GM23338 (cell line): ENCODE measurements around the gene RNF19B. TPM values are rescaled to one million over a fixed set of nuclear protein-coding genes. Genes with fewer than 3 reads are reported as not detected.

ENCODE experiments used
- ATAC-seq: fragments of 200-7000 bp; cut with Tn5 transposase; 3 replicates; pipeline ENCODE4 v1.9.1; 2020
- DNase-seq: peaks from one replicate; pipeline ENCODE4 v3.0.0-alpha.2; 2015; ENCODE audit warnings: low spot score
- H2AFZ ChIP-seq: fragments of 200-600 bp; sonication (generic); 2 replicates; pipeline ENCODE4 v1.8.0; 2016; ENCODE audit warnings: antibody characterized with exemption, mild to moderate bottlenecking, moderate library complexity
- H3F3A ChIP-seq: fragments of 200-600 bp; sonication (generic); replicated peaks from 2 replicates; pipeline ENCODE4 v1.8.0; 2017; ENCODE audit warnings: antibody characterized with exemption, mixed run types, low read depth
- H3K27ac ChIP-seq: fragments of 200-600 bp; sonication (generic); 2 replicates; pipeline ENCODE4 v1.6.1; 2016; ENCODE audit warnings: low read depth
- H3K27me3 ChIP-seq: fragments of 200-600 bp; sonication (generic); 2 replicates; pipeline ENCODE4 v1.8.0; 2016; ENCODE audit warnings: mild to moderate bottlenecking, mixed run types, moderate library complexity; ENCODE audit not compliant: insufficient read depth
- H3K36me3 ChIP-seq: fragments of 200-600 bp; sonication (generic); 2 replicates; pipeline ENCODE4 v1.8.0; 2016; ENCODE audit warnings: mild to moderate bottlenecking; ENCODE audit not compliant: insufficient read depth
- H3K4me1 ChIP-seq: fragments of 200-600 bp; sonication (generic); 2 replicates; pipeline ENCODE4 v1.8.0; 2016; ENCODE audit warnings: mild to moderate bottlenecking, moderate library complexity; ENCODE audit not compliant: insufficient read depth
- H3K4me2 ChIP-seq: fragments of 200-600 bp; sonication (generic); 2 replicates; pipeline ENCODE4 v1.7.1; 2017; ENCODE audit warnings: mixed run types
- H3K4me3 ChIP-seq: fragments of 200-600 bp; sonication (generic); 2 replicates; pipeline ENCODE4 v1.6.1; 2016; ENCODE audit warnings: mixed run types
- H3K79me2 ChIP-seq: fragments of 200-600 bp; sonication (generic); replicated peaks from 2 replicates; pipeline ENCODE4 v1.8.0; 2017; ENCODE audit warnings: mild to moderate bottlenecking; ENCODE audit not compliant: insufficient read depth
- H3K9me2 ChIP-seq: fragments of 200-600 bp; sonication (generic); 2 replicates; pipeline ENCODE4 v1.8.0; 2017; ENCODE audit not compliant: insufficient read depth
- H4K20me1 ChIP-seq: fragments of 200-600 bp; sonication (generic); replicated peaks from 2 replicates; pipeline ENCODE4 v1.8.0; 2017; ENCODE audit warnings: mild to moderate bottlenecking; ENCODE audit not compliant: insufficient read depth
- H3K27ac Mint-ChIP-seq: 2 replicates; pipeline ENCODE4 v1.8.0; 2020; ENCODE audit warnings: inconsistent platforms, mild to moderate bottlenecking, moderate library complexity, mixed read lengths
- H3K27me3 Mint-ChIP-seq: 3 replicates; pipeline ENCODE4 v1.8.0; 2022; ENCODE audit warnings: low read depth, mild to moderate bottlenecking, moderate library complexity, mixed read lengths, inconsistent platforms; ENCODE audit not compliant: insufficient read depth, poor library complexity
- H3K36me3 Mint-ChIP-seq: 3 replicates; pipeline ENCODE4 v1.8.0; 2021; ENCODE audit warnings: low read depth, mild to moderate bottlenecking, inconsistent platforms, moderate library complexity, mixed read lengths
- H3K4me1 Mint-ChIP-seq: 3 replicates; pipeline ENCODE4 v1.8.0; 2020; ENCODE audit warnings: mild to moderate bottlenecking, inconsistent platforms, mixed read lengths
- H3K4me3 Mint-ChIP-seq: 3 replicates; pipeline ENCODE4 v1.8.0; 2021; ENCODE audit warnings: moderate library complexity, mild to moderate bottlenecking, inconsistent platforms, mixed read lengths
- H3K9me3 Mint-ChIP-seq: 3 replicates; pipeline ENCODE4 v1.8.0; 2020; ENCODE audit warnings: moderate library complexity, mild to moderate bottlenecking, inconsistent platforms, mixed read lengths
- CREB1 ChIP-seq: fragments of 250-450 bp; sonication (Bioruptor Pico); IDR thresholded peaks from 2 replicates; pipeline ENCODE4 v1.5.0; 2020; ENCODE audit warnings: low read depth, mild to moderate bottlenecking, moderate library complexity
- EZH2 ChIP-seq: fragments of 200-600 bp; sonication (generic); IDR thresholded peaks from one replicate; pipeline ENCODE4 v1.8.0; 2017; ENCODE audit warnings: antibody characterized with exemption, mild to moderate bottlenecking, low read depth; ENCODE audit not compliant: unreplicated experiment
- EZH2phosphoT487 ChIP-seq: fragments of 200-600 bp; sonication (generic); IDR thresholded peaks from one replicate; pipeline ENCODE4 v1.8.1; 2018; ENCODE audit warnings: antibody characterized with exemption; ENCODE audit not compliant: unreplicated experiment
- JUNB ChIP-seq: IDR thresholded peaks from one replicate; pipeline ENCODE4 v1.6.1; 2016; ENCODE audit warnings: antibody characterized with exemption; ENCODE audit not compliant: unreplicated experiment
- NANOG ChIP-seq: IDR thresholded peaks from 2 replicates; pipeline ENCODE4 v1.6.1; 2016; ENCODE audit warnings: antibody characterized with exemption, borderline replicate concordance
- POLR2AphosphoS5 ChIP-seq: IDR thresholded peaks from 2 replicates; pipeline ENCODE4 v1.6.1; 2016; ENCODE audit warnings: antibody characterized with exemption, low read depth
- STAT1 ChIP-seq: IDR thresholded peaks from one replicate; pipeline ENCODE4 v1.6.1; 2016; ENCODE audit warnings: antibody characterized with exemption; ENCODE audit not compliant: unreplicated experiment
- ZNF114 ChIP-seq: fragments of 250-450 bp; sonication (Bioruptor Pico); IDR thresholded peaks from 2 replicates; pipeline ENCODE4 v1.5.0; 2020; ENCODE audit warnings: mild to moderate bottlenecking, moderate library complexity
- ZNF331 ChIP-seq: fragments of 250-450 bp; sonication (Bioruptor Pico); IDR thresholded peaks from 2 replicates; pipeline ENCODE4 v1.5.0; 2020; ENCODE audit warnings: low read depth, mild to moderate bottlenecking, moderate library complexity
- polyA plus RNA-seq: library from polyadenylated mRNA; unstranded; fragments of >200 nt; fragmentation: Nextera tagmentation; extraction: Ambion mirVana; gene quantifications from 2 replicates; pipeline ENCODE4 v1.2.1, GENCODE V29; 2016
- total RNA-seq: library from RNA; depleted of rRNA; stranded (reverse); fragments of >200 nt; shearing (Covaris generic); gene quantifications from 2 replicates; pipeline ENCODE4 v1.2.3, GENCODE V29; 2014
- TF ChIP-seq, protein P1 (sequence below): IDR thresholded peaks from one replicate; pipeline ENCODE4 v1.6.1; 2018; ENCODE audit warnings: antibody characterized with exemption; ENCODE audit not compliant: unreplicated experiment
- TF ChIP-seq, protein P2 (sequence below): fragments of 250-450 bp; sonication (Bioruptor Pico); IDR thresholded peaks from 2 replicates; pipeline ENCODE4 v1.5.0; 2020; ENCODE audit warnings: mild to moderate bottlenecking, moderate library complexity
- TF ChIP-seq, protein P3 (sequence below): IDR thresholded peaks from 2 replicates; pipeline ENCODE4 v1.6.1; 2016; ENCODE audit warnings: antibody characterized with exemption
- TF ChIP-seq, protein P4 (sequence below), 2 experiments: fragments of 200-600 bp in 1 of 2; sonication (generic) in 1 of 2; conservative IDR thresholded peaks; 2 replicates each; pipeline versions ENCODE4 v1.5.1 to v1.6.1; 2016 to 2017; ENCODE audit warnings: antibody characterized with exemption in 2 of 2, low read depth in 2 of 2, mild to moderate bottlenecking in 2 of 2, moderate library complexity in 1 of 2

Gene RNF19B
- total and polyA plus RNA-seq, 2 experiments from 2014 or later: 2.9 to 11.9 TPM

DNA sequence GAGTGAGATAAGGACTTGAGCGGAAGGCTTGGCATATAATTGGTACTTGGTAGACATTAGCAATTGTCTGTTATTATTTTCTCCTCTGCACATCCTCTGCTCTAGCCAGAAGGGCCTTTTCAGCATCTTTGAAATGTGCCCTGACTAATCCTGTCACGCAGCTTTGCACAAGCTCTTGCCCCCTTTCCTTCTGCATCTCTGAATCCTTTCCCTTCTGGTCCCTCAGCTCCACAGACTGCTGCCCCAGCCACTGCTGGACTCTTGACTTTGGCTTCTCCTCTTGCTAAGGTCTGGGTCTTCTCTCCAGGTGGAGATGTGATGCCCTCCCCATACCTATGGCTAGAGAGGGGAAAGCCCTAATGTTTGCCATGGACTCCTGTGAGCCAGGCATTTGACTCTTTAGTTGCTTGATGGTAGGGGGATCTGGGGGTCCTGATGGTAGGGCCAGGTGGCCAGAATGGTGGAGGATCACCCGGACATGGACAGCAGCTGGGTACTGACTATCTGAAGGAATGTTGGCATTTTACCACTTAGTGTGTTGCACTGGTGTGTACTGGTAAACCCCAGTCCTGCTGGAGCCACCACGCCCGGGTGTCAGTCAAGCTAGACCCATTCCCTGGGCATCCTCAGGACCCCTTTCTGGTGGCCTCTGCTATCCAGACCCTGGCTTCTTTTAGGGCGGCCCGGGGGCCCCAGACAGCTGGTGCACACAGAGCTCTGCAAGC is 73.9 kb downstream of the RNF19B start:
- no peak overlapping the region for H3K4me3 Mint-ChIP-seq
- peaks cover 33% of the 10 kb centered on the region for H3K27me3 Mint-ChIP-seq
- H3K27ac Mint-ChIP-seq: no peak overlapping the region
- ATAC-seq: no peak
- peaks cover 49% of the 10 kb centered on the region for H3K27me3 ChIP-seq
- H3K4me3 ChIP-seq: no peak overlapping the region
- TF ChIP-seq NANOG: no peak
- TF ChIP-seq POLR2AphosphoS5: no peak
- no peak for TF ChIP-seq ZNF114 (CRISPR knock-in tag)
- TF ChIP-seq, protein P1, sequence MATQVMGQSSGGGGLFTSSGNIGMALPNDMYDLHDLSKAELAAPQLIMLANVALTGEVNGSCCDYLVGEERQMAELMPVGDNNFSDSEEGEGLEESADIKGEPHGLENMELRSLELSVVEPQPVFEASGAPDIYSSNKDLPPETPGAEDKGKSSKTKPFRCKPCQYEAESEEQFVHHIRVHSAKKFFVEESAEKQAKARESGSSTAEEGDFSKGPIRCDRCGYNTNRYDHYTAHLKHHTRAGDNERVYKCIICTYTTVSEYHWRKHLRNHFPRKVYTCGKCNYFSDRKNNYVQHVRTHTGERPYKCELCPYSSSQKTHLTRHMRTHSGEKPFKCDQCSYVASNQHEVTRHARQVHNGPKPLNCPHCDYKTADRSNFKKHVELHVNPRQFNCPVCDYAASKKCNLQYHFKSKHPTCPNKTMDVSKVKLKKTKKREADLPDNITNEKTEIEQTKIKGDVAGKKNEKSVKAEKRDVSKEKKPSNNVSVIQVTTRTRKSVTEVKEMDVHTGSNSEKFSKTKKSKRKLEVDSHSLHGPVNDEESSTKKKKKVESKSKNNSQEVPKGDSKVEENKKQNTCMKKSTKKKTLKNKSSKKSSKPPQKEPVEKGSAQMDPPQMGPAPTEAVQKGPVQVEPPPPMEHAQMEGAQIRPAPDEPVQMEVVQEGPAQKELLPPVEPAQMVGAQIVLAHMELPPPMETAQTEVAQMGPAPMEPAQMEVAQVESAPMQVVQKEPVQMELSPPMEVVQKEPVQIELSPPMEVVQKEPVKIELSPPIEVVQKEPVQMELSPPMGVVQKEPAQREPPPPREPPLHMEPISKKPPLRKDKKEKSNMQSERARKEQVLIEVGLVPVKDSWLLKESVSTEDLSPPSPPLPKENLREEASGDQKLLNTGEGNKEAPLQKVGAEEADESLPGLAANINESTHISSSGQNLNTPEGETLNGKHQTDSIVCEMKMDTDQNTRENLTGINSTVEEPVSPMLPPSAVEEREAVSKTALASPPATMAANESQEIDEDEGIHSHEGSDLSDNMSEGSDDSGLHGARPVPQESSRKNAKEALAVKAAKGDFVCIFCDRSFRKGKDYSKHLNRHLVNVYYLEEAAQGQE: no peak
- no peak for TF ChIP-seq EZH2phosphoT487
- TF ChIP-seq ZNF331 (CRISPR knock-in tag): no peak
- no peak for TF ChIP-seq CREB1
- TF ChIP-seq EZH2: no peak
- TF ChIP-seq, protein P2, sequence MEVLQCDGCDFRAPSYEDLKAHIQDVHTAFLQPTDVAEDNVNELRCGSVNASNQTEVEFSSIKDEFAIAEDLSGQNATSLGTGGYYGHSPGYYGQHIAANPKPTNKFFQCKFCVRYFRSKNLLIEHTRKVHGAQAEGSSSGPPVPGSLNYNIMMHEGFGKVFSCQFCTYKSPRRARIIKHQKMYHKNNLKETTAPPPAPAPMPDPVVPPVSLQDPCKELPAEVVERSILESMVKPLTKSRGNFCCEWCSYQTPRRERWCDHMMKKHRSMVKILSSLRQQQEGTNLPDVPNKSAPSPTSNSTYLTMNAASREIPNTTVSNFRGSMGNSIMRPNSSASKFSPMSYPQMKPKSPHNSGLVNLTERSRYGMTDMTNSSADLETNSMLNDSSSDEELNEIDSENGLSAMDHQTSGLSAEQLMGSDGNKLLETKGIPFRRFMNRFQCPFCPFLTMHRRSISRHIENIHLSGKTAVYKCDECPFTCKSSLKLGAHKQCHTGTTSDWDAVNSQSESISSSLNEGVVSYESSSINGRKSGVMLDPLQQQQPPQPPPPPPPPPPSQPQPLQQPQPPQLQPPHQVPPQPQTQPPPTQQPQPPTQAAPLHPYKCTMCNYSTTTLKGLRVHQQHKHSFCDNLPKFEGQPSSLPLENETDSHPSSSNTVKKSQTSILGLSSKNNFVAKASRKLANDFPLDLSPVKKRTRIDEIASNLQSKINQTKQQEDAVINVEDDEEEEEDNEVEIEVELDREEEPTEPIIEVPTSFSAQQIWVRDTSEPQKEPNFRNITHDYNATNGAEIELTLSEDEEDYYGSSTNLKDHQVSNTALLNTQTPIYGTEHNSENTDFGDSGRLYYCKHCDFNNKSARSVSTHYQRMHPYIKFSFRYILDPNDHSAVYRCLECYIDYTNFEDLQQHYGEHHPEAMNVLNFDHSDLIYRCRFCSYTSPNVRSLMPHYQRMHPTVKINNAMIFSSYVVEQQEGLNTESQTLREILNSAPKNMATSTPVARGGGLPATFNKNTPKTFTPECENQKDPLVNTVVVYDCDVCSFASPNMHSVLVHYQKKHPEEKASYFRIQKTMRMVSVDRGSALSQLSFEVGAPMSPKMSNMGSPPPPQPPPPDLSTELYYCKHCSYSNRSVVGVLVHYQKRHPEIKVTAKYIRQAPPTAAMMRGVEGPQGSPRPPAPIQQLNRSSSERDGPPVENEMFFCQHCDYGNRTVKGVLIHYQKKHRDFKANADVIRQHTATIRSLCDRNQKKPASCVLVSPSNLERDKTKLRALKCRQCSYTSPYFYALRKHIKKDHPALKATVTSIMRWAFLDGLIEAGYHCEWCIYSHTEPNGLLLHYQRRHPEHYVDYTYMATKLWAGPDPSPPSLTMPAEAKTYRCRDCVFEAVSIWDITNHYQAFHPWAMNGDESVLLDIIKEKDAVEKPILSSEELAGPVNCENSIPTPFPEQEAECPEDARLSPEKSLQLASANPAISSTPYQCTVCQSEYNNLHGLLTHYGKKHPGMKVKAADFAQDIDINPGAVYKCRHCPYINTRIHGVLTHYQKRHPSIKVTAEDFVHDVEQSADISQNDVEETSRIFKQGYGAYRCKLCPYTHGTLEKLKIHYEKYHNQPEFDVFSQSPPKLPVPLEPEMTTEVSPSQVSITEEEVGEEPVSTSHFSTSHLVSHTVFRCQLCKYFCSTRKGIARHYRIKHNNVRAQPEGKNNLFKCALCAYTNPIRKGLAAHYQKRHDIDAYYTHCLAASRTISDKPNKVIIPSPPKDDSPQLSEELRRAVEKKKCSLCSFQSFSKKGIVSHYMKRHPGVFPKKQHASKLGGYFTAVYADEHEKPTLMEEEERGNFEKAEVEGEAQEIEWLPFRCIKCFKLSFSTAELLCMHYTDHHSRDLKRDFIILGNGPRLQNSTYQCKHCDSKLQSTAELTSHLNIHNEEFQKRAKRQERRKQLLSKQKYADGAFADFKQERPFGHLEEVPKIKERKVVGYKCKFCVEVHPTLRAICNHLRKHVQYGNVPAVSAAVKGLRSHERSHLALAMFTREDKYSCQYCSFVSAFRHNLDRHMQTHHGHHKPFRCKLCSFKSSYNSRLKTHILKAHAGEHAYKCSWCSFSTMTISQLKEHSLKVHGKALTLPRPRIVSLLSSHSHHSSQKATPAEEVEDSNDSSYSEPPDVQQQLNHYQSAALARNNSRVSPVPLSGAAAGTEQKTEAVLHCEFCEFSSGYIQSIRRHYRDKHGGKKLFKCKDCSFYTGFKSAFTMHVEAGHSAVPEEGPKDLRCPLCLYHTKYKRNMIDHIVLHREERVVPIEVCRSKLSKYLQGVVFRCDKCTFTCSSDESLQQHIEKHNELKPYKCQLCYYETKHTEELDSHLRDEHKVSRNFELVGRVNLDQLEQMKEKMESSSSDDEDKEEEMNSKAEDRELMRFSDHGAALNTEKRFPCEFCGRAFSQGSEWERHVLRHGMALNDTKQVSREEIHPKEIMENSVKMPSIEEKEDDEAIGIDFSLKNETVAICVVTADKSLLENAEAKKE (CRISPR knock-in tag): no peak
- no peak for TF ChIP-seq JUNB
- TF ChIP-seq, protein P3, sequence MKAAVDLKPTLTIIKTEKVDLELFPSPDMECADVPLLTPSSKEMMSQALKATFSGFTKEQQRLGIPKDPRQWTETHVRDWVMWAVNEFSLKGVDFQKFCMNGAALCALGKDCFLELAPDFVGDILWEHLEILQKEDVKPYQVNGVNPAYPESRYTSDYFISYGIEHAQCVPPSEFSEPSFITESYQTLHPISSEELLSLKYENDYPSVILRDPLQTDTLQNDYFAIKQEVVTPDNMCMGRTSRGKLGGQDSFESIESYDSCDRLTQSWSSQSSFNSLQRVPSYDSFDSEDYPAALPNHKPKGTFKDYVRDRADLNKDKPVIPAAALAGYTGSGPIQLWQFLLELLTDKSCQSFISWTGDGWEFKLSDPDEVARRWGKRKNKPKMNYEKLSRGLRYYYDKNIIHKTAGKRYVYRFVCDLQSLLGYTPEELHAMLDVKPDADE: no peak
- no peak for TF ChIP-seq STAT1
- TF ChIP-seq, protein P4, sequence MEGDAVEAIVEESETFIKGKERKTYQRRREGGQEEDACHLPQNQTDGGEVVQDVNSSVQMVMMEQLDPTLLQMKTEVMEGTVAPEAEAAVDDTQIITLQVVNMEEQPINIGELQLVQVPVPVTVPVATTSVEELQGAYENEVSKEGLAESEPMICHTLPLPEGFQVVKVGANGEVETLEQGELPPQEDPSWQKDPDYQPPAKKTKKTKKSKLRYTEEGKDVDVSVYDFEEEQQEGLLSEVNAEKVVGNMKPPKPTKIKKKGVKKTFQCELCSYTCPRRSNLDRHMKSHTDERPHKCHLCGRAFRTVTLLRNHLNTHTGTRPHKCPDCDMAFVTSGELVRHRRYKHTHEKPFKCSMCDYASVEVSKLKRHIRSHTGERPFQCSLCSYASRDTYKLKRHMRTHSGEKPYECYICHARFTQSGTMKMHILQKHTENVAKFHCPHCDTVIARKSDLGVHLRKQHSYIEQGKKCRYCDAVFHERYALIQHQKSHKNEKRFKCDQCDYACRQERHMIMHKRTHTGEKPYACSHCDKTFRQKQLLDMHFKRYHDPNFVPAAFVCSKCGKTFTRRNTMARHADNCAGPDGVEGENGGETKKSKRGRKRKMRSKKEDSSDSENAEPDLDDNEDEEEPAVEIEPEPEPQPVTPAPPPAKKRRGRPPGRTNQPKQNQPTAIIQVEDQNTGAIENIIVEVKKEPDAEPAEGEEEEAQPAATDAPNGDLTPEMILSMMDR (conservative IDR thresholded peaks at IDR 0.05; ENCODE audit: low read depth in 2 of 2): no peak
- H3K27ac ChIP-seq: no peak overlapping the region
- no peaks in the 10 kb centered on the region for H3K9me2 ChIP-seq
- no peak overlapping the region for H3K4me2 ChIP-seq
- peaks cover 8% of the 10 kb centered on the region; the same call in 1 of the 3 replicates for H3K36me3 Mint-ChIP-seq
- peaks cover 11% of the 10 kb centered on the region for H3K4me1 Mint-ChIP-seq
- no peak overlapping the region for H2AFZ ChIP-seq
- H3K36me3 ChIP-seq: no peaks in the 10 kb centered on the region
- H3K4me1 ChIP-seq: peaks cover 14% of the 10 kb centered on the region; the same call in 1 of the 2 replicates
- no peaks in the 10 kb centered on the region for H3K79me2 ChIP-seq
- no peaks in the 10 kb centered on the region; the same call in 1 of the 2 replicates for H4K20me1 ChIP-seq
- no peak for DNase-seq
- peaks cover 7% of the 10 kb centered on the region; the same call in 1 of the 2 replicates for H3F3A ChIP-seq
- H3K9me3 Mint-ChIP-seq: peaks cover 5% of the 10 kb centered on the region; the same call in 2 of the 3 replicates
